ENCODE measurements around the gene ADAMTS6.

GRCh38 chr5:65391591-65391990 is 90.1 kb downstream of the ADAMTS6 start:
- TF ChIP-seq EP300 (IDR thresholded peaks at IDR 0.05; ENCODE audit: borderline replicate concordance): no peak
- TF ChIP-seq RAD21 (IDR thresholded peaks at IDR 0.05; ENCODE audit: low read depth): no peak
- TF ChIP-seq CREB1 (IDR thresholded peaks at IDR 0.05; ENCODE audit: low read depth): no peak
- no peak for TF ChIP-seq USF1 (IDR thresholded peaks at IDR 0.05)
- TF ChIP-seq TAF1 (IDR thresholded peaks at IDR 0.05; ENCODE audit: low read depth): no peak
- no peak for TF ChIP-seq YY1 (IDR thresholded peaks at IDR 0.05; ENCODE audit: low read depth)
- TF ChIP-seq, protein P1, sequence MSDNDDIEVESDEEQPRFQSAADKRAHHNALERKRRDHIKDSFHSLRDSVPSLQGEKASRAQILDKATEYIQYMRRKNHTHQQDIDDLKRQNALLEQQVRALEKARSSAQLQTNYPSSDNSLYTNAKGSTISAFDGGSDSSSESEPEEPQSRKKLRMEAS (IDR thresholded peaks at IDR 0.05): no peak
- TF ChIP-seq TCF12 (IDR thresholded peaks at IDR 0.05; ENCODE audit: low read depth): no peak
- no peak for TF ChIP-seq FOXM1 (IDR thresholded peaks at IDR 0.05; ENCODE audit: borderline replicate concordance, low read depth)
- TF ChIP-seq NFIC (IDR thresholded peaks at IDR 0.05): no peak
- TF ChIP-seq EGR1 (IDR thresholded peaks at IDR 0.05): no peak
- TF ChIP-seq, protein P2, sequence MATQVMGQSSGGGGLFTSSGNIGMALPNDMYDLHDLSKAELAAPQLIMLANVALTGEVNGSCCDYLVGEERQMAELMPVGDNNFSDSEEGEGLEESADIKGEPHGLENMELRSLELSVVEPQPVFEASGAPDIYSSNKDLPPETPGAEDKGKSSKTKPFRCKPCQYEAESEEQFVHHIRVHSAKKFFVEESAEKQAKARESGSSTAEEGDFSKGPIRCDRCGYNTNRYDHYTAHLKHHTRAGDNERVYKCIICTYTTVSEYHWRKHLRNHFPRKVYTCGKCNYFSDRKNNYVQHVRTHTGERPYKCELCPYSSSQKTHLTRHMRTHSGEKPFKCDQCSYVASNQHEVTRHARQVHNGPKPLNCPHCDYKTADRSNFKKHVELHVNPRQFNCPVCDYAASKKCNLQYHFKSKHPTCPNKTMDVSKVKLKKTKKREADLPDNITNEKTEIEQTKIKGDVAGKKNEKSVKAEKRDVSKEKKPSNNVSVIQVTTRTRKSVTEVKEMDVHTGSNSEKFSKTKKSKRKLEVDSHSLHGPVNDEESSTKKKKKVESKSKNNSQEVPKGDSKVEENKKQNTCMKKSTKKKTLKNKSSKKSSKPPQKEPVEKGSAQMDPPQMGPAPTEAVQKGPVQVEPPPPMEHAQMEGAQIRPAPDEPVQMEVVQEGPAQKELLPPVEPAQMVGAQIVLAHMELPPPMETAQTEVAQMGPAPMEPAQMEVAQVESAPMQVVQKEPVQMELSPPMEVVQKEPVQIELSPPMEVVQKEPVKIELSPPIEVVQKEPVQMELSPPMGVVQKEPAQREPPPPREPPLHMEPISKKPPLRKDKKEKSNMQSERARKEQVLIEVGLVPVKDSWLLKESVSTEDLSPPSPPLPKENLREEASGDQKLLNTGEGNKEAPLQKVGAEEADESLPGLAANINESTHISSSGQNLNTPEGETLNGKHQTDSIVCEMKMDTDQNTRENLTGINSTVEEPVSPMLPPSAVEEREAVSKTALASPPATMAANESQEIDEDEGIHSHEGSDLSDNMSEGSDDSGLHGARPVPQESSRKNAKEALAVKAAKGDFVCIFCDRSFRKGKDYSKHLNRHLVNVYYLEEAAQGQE (IDR thresholded peaks at IDR 0.05; ENCODE audit: low read depth): no peak
- TF ChIP-seq CEBPB (IDR thresholded peaks at IDR 0.05): no peak
- TF ChIP-seq TEAD4 (IDR thresholded peaks at IDR 0.05): no peak

Measured in Ishikawa (cell line).